Sigmoid colon (tissue), 7 donors: ENCODE data around the gene RYR3. TPM values are rescaled to one million over a fixed set of nuclear protein-coding genes. Genes with fewer than 3 reads are reported as not detected.

Experiments used
- DNase-seq: peaks from one replicate; pipeline ENCODE4 v3.0.0-alpha.2; 2019
- H3K27ac ChIP-seq, 4 donors: fragments of 200-600 bp; sonication (generic); one replicate each; pipeline ENCODE4 v1.5.1; 2016 to 2019; ENCODE audit warnings: mild to moderate bottlenecking in 1 of 4
- H3K27me3 ChIP-seq, 3 donors: fragments of 200-600 bp; sonication (generic); one replicate each; pipeline ENCODE4 v1.5.1; 2019; ENCODE audit warnings: mild to moderate bottlenecking in 1 of 3
- H3K36me3 ChIP-seq, 4 donors: fragments of 200-600 bp; sonication (generic); one replicate each; pipeline ENCODE4 v1.5.1; 2016 to 2019
- H3K4me1 ChIP-seq, 4 donors: fragments of 200-600 bp; sonication (generic); one replicate each; pipeline ENCODE4 v1.5.1; 2017 to 2019
- H3K4me3 ChIP-seq, 4 donors: fragments of 200-600 bp; sonication (generic); one replicate each; pipeline ENCODE4 v1.5.1; 2017 to 2019; ENCODE audit warnings: mild to moderate bottlenecking in 2 of 4, moderate library complexity in 1 of 4
- H3K9me3 ChIP-seq, 4 donors: fragments of 200-600 bp in 3 of 4; sonication (generic) in 3 of 4; one replicate each; pipeline versions ENCODE4 v1.5.1 to v1.6.1; 2013 to 2019
- CTCF ChIP-seq, 4 experiments: fragments of 450-650 bp in 3 of 4; fragments of 200-600 bp in 1 of 4; IDR thresholded peaks; one replicate each; pipeline ENCODE4 v1.5.1; 2016 to 2019; ENCODE audit warnings: antibody characterized with exemption in 4 of 4, mild to moderate bottlenecking in 3 of 4, moderate library complexity in 2 of 4
- EP300 ChIP-seq, 4 donors: sonication (generic); formaldehyde crosslinking; IDR thresholded peaks; one replicate each; pipeline ENCODE4 v1.6.1; 2017; ENCODE audit warnings: antibody characterized with exemption in 4 of 4
- POLR2A ChIP-seq, 2 donors: fragments of 450-650 bp; IDR thresholded peaks; one replicate each; pipeline ENCODE4 v1.6.1; 2016; ENCODE audit warnings: antibody characterized with exemption in 2 of 2, mild to moderate bottlenecking in 2 of 2, moderate library complexity in 2 of 2
- POLR2AphosphoS5 ChIP-seq, 4 donors: sonication (generic); formaldehyde crosslinking; IDR thresholded peaks; one replicate each; pipeline ENCODE4 v1.6.1; 2017; ENCODE audit warnings: antibody characterized with exemption in 4 of 4
- WGBS, 2 donors: extraction: QIAGEN DNeasy Blood & Tissue Kit; methylation state at CpG; one replicate each; pipeline ENCODE4 v1.1.7; 2013; 5-methylcytosine and 5-hydroxymethylcytosine counted together
- intact Hi-C: fragments of 100-400 bp; cut with DNase I; formaldehyde crosslinking; loops from one replicate; pipeline ENCODE4 v1.15.1; 2023
- polyA plus RNA-seq, 3 donors: library from polyadenylated mRNA; stranded (reverse); fragments of 200-250 nt; gene quantifications; one replicate each; pipeline ENCODE4 v1.2.3, GENCODE V29; 2013
- total RNA-seq, 4 donors: library from RNA; depleted of rRNA; stranded (reverse); fragments of >200 nt; gene quantifications; one replicate each; pipeline ENCODE4 v1.1.0, GENCODE V29; 2016
- donor health status: healthy with polysubstance abuse.
- donor health status: Bipolar disorder and iron deficiency.
- donor health status: healthy.

RYR3 gene
- total and polyA plus RNA-seq, 7 donors = 0.38 to 29.1 (median 10.5) TPM; not detected in 1

- 36 to 63% methylated on average over 3 of the region's 3 CpGs for WGBS, 2 donors
- Histone ChIP-seq H3K27me3 (no peaks in the 10 kb centered on the region), H3K4me1 (peaks cover 0 to 8% (median 2%) of the 10 kb centered on the region in 4 donors), H3K36me3 (no peaks in the 10 kb centered on the region), H3K9me3 (no peaks in the 10 kb centered on the region), H3K27ac (no peak overlapping the region), H3K4me3 (no peak overlapping the region)
- intact Hi-C loops = no loop called here
- no peak for TF ChIP-seq POLR2A (IDR thresholded peaks at IDR 0.05)
- TF ChIP-seq EP300 (IDR thresholded peaks at IDR 0.05) = no peak
- TF ChIP-seq POLR2AphosphoS5 (IDR thresholded peaks at IDR 0.05) = no peak
- TF ChIP-seq CTCF (IDR thresholded peaks at IDR 0.05) = no peak
- no peak for DNase-seq
These were observed 59.3 kb downstream of the RYR3 start for GRCh38 chr15:33369941-33370622.

GRCh38 chr15:33370623-33371020 lies 59.9 kb downstream of the RYR3 start:
- intact Hi-C loops = no loop called here
- Histone ChIP-seq H3K36me3 (no peaks in the 10 kb centered on the region), H3K4me1 (peaks cover 0 to 8% (median 2%) of the 10 kb centered on the region in 4 donors), H3K4me3 (no peak overlapping the region), H3K9me3 (no peaks in the 10 kb centered on the region), H3K27ac (no peak overlapping the region), H3K27me3 (no peaks in the 10 kb centered on the region)
- TF ChIP-seq POLR2AphosphoS5 (IDR thresholded peaks at IDR 0.05) (no peak), EP300 (IDR thresholded peaks at IDR 0.05) (no peak), POLR2A (IDR thresholded peaks at IDR 0.05) (no peak), CTCF (IDR thresholded peaks at IDR 0.05) (no peak)
- WGBS, 2 donors = 86 to 95% methylated on average over 3 of the region's 3 CpGs
- no peak for DNase-seq

GRCh38 chr15:33371159-33371558 lies 60.4 kb downstream of the RYR3 start:
- no peaks in the 10 kb centered on the region for H3K27me3 ChIP-seq
- no peaks in the 10 kb centered on the region for H3K36me3 ChIP-seq
- H3K9me3 ChIP-seq = no peaks in the 10 kb centered on the region
- H3K27ac ChIP-seq = no peak overlapping the region
- 88 to 90% methylated on average over 3 of the region's 3 CpGs for WGBS, 2 donors
- peaks cover 0 to 8% (median 2%) of the 10 kb centered on the region in 4 donors for H3K4me1 ChIP-seq
- no peak for TF ChIP-seq CTCF (IDR thresholded peaks at IDR 0.05)
- TF ChIP-seq EP300 (IDR thresholded peaks at IDR 0.05) = no peak
- TF ChIP-seq POLR2AphosphoS5 (IDR thresholded peaks at IDR 0.05) = no peak
- TF ChIP-seq POLR2A (IDR thresholded peaks at IDR 0.05) = no peak
- H3K4me3 ChIP-seq = no peak overlapping the region
- no peak for DNase-seq
- intact Hi-C loops = no loop called here

- peaks cover 0 to 3% (median 0%) of the 10 kb centered on the region in 4 donors for H3K9me3 ChIP-seq
- 33 to 58% methylated on average over 5 of the region's 5 CpGs for WGBS, 2 donors
- intact Hi-C loops = no loop called here
- H3K4me1 ChIP-seq = peaks cover 0 to 8% (median 2%) of the 10 kb centered on the region in 4 donors
- DNase-seq = no peak
- H3K27me3 ChIP-seq = no peaks in the 10 kb centered on the region
- TF ChIP-seq EP300 (IDR thresholded peaks at IDR 0.05) (no peak), POLR2AphosphoS5 (IDR thresholded peaks at IDR 0.05) (no peak), CTCF (IDR thresholded peaks at IDR 0.05) (no peak)
- H3K27ac ChIP-seq = no peak overlapping the region
- H3K36me3 ChIP-seq = no peaks in the 10 kb centered on the region
- H3K4me3 ChIP-seq = no peak overlapping the region
These were observed 63.6 kb downstream of the RYR3 start for GRCh38 chr15:33374226-33374914.
